Loucy (cell line): ENCODE measurements around the gene RASGRP1.

Source experiments
- H2AFZ ChIP-seq: fragments of 200-600 bp; sonication (generic); 2 replicates; pipeline ENCODE4 v1.6.0; 2016; ENCODE audit warnings: antibody characterized with exemption, mild to moderate bottlenecking, low read length, moderate library complexity
- H3F3A ChIP-seq: fragments of 200-600 bp; 2 replicates; pipeline ENCODE4 v1.6.0; 2016; ENCODE audit warnings: antibody characterized with exemption, low read depth, mild to moderate bottlenecking
- H3K27me3 ChIP-seq: fragments of 200-600 bp; sonication (generic); 2 replicates; pipeline ENCODE4 v1.6.1; 2014; ENCODE audit warnings: low read length, mild to moderate bottlenecking; ENCODE audit not compliant: insufficient read depth, poor library complexity, severe bottlenecking
- H3K36me3 ChIP-seq: fragments of 200-600 bp; sonication (generic); 2 replicates; pipeline ENCODE4 v1.6.1; 2016; ENCODE audit warnings: low read length; ENCODE audit not compliant: insufficient read depth
- H3K4me1 ChIP-seq: fragments of 200-600 bp; sonication (generic); 2 replicates; pipeline ENCODE4 v1.5.1; 2014; ENCODE audit warnings: low read length, mild to moderate bottlenecking; ENCODE audit not compliant: insufficient read depth, poor library complexity, severe bottlenecking
- H3K4me2 ChIP-seq: fragments of 200-600 bp; sonication (generic); 2 replicates; pipeline ENCODE4 v1.6.0; 2014; ENCODE audit warnings: antibody characterized with exemption, low read length, low read depth, mild to moderate bottlenecking; ENCODE audit not compliant: poor library complexity, severe bottlenecking
- H3K4me3 ChIP-seq: fragments of 200-600 bp; sonication (generic); 2 replicates; pipeline ENCODE4 v1.5.1; 2014; ENCODE audit warnings: low read length, mild to moderate bottlenecking, mixed read lengths; ENCODE audit not compliant: poor library complexity, severe bottlenecking
- H3K79me2 ChIP-seq: fragments of 200-600 bp; sonication (generic); 2 replicates; pipeline ENCODE4 v1.6.1; 2014; ENCODE audit warnings: low read length; ENCODE audit not compliant: insufficient read depth
- H3K9ac ChIP-seq: fragments of 200-600 bp; sonication (generic); 2 replicates; pipeline ENCODE4 v1.6.0; 2014; ENCODE audit warnings: mild to moderate bottlenecking, low read depth, low read length, moderate library complexity; ENCODE audit not compliant: poor library complexity, severe bottlenecking
- H3K9me2 ChIP-seq: fragments of 200-600 bp; sonication (generic); replicated peaks from 2 replicates; pipeline ENCODE4 v1.6.1; 2016; ENCODE audit warnings: low read depth, low read length, mixed read lengths
- H3K9me3 ChIP-seq: fragments of 200-600 bp; sonication (generic); 2 replicates; pipeline ENCODE4 v1.6.1; 2014; ENCODE audit warnings: mild to moderate bottlenecking, antibody characterized with exemption, low read length, low read depth; ENCODE audit not compliant: insufficient read depth
- H4K20me1 ChIP-seq: fragments of 200-600 bp; sonication (generic); 2 replicates; pipeline ENCODE4 v1.6.0; 2014; ENCODE audit warnings: antibody characterized with exemption, low read length, mild to moderate bottlenecking; ENCODE audit not compliant: insufficient read depth, poor library complexity, severe bottlenecking
- EZH2phosphoT487 ChIP-seq: fragments of 200-600 bp; IDR thresholded peaks from 2 replicates; pipeline ENCODE4 v1.6.1; 2018; ENCODE audit warnings: antibody characterized with exemption, mild to moderate bottlenecking, moderate library complexity, borderline replicate concordance
- TF ChIP-seq, protein P1 (sequence below): fragments of 200-600 bp; sonication (generic); conservative IDR thresholded peaks from 2 replicates; pipeline ENCODE4 v1.5.1; 2014; ENCODE audit warnings: mild to moderate bottlenecking, antibody characterized with exemption, low read length

RASGRP1 gene

GRCh38 chr15:38520035-38520434, 44.6 kb downstream of the RASGRP1 start:
- H3K9ac ChIP-seq = no peak overlapping the region
- H3K4me2 ChIP-seq = no peak overlapping the region
- no peaks in the 10 kb centered on the region for H3K9me3 ChIP-seq
- no peaks in the 10 kb centered on the region for H3F3A ChIP-seq
- no peak overlapping the region for H2AFZ ChIP-seq
- H3K36me3 ChIP-seq = peaks cover 47% of the 10 kb centered on the region; the same call in 1 of the 2 replicates
- no peaks in the 10 kb centered on the region for H3K79me2 ChIP-seq
- no peaks in the 10 kb centered on the region for H4K20me1 ChIP-seq
- H3K4me1 ChIP-seq = peaks cover 3% of the 10 kb centered on the region
- no peak overlapping the region for H3K4me3 ChIP-seq
- TF ChIP-seq, protein P1, sequence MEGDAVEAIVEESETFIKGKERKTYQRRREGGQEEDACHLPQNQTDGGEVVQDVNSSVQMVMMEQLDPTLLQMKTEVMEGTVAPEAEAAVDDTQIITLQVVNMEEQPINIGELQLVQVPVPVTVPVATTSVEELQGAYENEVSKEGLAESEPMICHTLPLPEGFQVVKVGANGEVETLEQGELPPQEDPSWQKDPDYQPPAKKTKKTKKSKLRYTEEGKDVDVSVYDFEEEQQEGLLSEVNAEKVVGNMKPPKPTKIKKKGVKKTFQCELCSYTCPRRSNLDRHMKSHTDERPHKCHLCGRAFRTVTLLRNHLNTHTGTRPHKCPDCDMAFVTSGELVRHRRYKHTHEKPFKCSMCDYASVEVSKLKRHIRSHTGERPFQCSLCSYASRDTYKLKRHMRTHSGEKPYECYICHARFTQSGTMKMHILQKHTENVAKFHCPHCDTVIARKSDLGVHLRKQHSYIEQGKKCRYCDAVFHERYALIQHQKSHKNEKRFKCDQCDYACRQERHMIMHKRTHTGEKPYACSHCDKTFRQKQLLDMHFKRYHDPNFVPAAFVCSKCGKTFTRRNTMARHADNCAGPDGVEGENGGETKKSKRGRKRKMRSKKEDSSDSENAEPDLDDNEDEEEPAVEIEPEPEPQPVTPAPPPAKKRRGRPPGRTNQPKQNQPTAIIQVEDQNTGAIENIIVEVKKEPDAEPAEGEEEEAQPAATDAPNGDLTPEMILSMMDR = no peak
- TF ChIP-seq EZH2phosphoT487 = no peak
- H3K27me3 ChIP-seq = no peaks in the 10 kb centered on the region
- no peaks in the 10 kb centered on the region for H3K9me2 ChIP-seq

- Histone ChIP-seq H3K9ac (no peak overlapping the region), H2AFZ (no peak overlapping the region), H3K9me2 (no peaks in the 10 kb centered on the region), H3K9me3 (no peaks in the 10 kb centered on the region), H3K36me3 (peaks cover 53% of the 10 kb centered on the region; the same call in 1 of the 2 replicates), H3K79me2 (no peaks in the 10 kb centered on the region), H3K4me1 (peaks cover 10% of the 10 kb centered on the region), H3F3A (no peaks in the 10 kb centered on the region), H4K20me1 (no peaks in the 10 kb centered on the region), H3K4me2 (no peak overlapping the region), H3K4me3 (no peak overlapping the region), H3K27me3 (no peaks in the 10 kb centered on the region)
- TF ChIP-seq, protein P1 = no peak
- no peak for TF ChIP-seq EZH2phosphoT487
Measured at GRCh38 chr15:38518084-38518483, 46.5 kb downstream of the RASGRP1 start.

- Histone ChIP-seq H3K4me2 (no peak overlapping the region), H3K4me1 (peaks cover 10% of the 10 kb centered on the region), H4K20me1 (no peaks in the 10 kb centered on the region), H3K9me3 (no peaks in the 10 kb centered on the region), H3K79me2 (no peaks in the 10 kb centered on the region), H3K4me3 (no peak overlapping the region), H3K36me3 (peaks cover 53% of the 10 kb centered on the region; the same call in 1 of the 2 replicates), H2AFZ (no peak overlapping the region), H3K9ac (no peak overlapping the region), H3K27me3 (no peaks in the 10 kb centered on the region), H3F3A (no peaks in the 10 kb centered on the region), H3K9me2 (no peaks in the 10 kb centered on the region)
- TF ChIP-seq EZH2phosphoT487 = no peak
- TF ChIP-seq, protein P1 = no peak
Measured at GRCh38 chr15:38517312-38517975, 47.2 kb downstream of the RASGRP1 start.
